ENCODE results near the gene LBR.

- TF ChIP-seq CTCF (IDR thresholded peaks at IDR 0.05) (no peak), POLR2A (IDR thresholded peaks at IDR 0.05) (no peak)
Measured at GRCh38 chr1:225451340-225451739, 23.5 kb upstream of the LBR start.
